ENCODE data around the gene CFAP77. TPM values are rescaled to one million over a fixed set of nuclear protein-coding genes. Genes with fewer than 3 reads are reported as not detected.

CFAP77 gene
- total and polyA plus RNA-seq, 12 donors = 0.53 to 4.3 (median 1.3) TPM

DNA sequence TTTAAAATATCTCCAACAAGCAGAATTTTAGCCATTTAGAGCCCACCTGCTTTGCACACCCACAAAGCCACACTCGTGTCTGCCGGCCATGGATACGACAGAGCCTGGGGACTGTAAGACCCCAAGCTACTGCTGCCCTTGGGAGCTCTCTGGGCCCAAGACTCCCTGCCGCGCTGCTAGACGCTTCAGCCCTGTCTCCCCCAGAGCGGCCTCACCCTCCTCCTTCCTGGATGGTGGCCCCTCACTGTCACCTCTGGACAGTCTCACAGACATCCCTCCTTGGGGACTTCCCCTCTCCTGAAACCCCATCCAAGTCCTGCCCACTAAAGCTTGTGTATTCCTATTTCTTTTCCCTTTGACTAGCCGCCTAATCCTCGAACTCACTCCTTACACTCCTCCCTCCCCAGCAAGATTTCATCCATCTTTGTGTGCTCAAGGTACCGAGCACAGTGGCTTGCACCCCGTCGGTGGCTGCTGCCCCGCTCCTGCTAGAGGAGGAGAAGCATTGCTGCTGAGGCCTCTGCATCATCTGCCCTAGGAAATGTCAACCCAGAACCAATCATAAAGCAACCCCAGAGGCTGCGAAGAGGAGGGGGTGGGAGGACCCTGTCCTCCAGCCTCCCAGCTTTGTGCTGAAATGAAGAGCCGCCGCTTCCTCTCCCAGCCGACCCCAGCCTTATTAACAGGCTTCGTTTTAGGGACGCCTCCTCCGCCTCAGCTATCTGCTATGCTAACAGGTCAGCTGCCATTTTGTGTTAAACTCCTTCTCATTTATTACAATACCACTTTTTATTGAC is 71.2 kb downstream of the CFAP77 start:
- H3K27me3 ChIP-seq = peaks cover 0 to 29% (median 15%) of the 10 kb centered on the region in 7 donors
- no peak for TF ChIP-seq CTCF (IDR thresholded peaks at IDR 0.05)

GRCh38 chr9:132482196-132482813 is 72.3 kb downstream of the CFAP77 start:
- Histone ChIP-seq H3K9me3 (no peaks in the 10 kb centered on the region), H3K4me1 (no peaks in the 10 kb centered on the region), H3K36me3 (no peaks in the 10 kb centered on the region), H3K27ac (no peak overlapping the region), H3K4me3 (no peak overlapping the region), H3K27me3 (peaks cover 0 to 39% (median 26%) of the 10 kb centered on the region in 7 donors)
- ATAC-seq (no peak), DNase-seq (no peak)
- 85 to 89% methylated on average over 17 of the region's 17 CpGs for WGBS, 2 donors
- intact Hi-C loops (cut with DNase I) = no loop called here
- no peak for TF ChIP-seq CTCF (IDR thresholded peaks at IDR 0.05)

More for the DNA sequence above, 71.2 kb downstream of the CFAP77 start:
- 62 to 64% methylated on average over 20 of the region's 20 CpGs for WGBS, 2 donors
- intact Hi-C loops (cut with DNase I) = no loop called here
- no peak overlapping the region for H3K4me3 ChIP-seq
- DNase-seq (no peak), ATAC-seq (no peak)
- H3K9me3 ChIP-seq = no peaks in the 10 kb centered on the region
- no peaks in the 10 kb centered on the region for H3K4me1 ChIP-seq
- no peaks in the 10 kb centered on the region for H3K36me3 ChIP-seq
- H3K27ac ChIP-seq = no peak overlapping the region

- ATAC-seq (no peak), DNase-seq (no peak)
- WGBS, 2 donors = 66 to 75% methylated on average over 14 of the region's 14 CpGs
- no peak for TF ChIP-seq CTCF (IDR thresholded peaks at IDR 0.05)
- Histone ChIP-seq H3K4me1 (no peaks in the 10 kb centered on the region), H3K27ac (no peak overlapping the region), H3K36me3 (no peaks in the 10 kb centered on the region), H3K27me3 (peaks cover 0 to 58% (median 54%) of the 10 kb centered on the region in 7 donors), H3K9me3 (no peaks in the 10 kb centered on the region), H3K4me3 (no peak overlapping the region)
- intact Hi-C loops (cut with DNase I) = no loop called here
These were observed 75.4 kb downstream of the CFAP77 start for GRCh38 chr9:132485393-132485792.

DNA sequence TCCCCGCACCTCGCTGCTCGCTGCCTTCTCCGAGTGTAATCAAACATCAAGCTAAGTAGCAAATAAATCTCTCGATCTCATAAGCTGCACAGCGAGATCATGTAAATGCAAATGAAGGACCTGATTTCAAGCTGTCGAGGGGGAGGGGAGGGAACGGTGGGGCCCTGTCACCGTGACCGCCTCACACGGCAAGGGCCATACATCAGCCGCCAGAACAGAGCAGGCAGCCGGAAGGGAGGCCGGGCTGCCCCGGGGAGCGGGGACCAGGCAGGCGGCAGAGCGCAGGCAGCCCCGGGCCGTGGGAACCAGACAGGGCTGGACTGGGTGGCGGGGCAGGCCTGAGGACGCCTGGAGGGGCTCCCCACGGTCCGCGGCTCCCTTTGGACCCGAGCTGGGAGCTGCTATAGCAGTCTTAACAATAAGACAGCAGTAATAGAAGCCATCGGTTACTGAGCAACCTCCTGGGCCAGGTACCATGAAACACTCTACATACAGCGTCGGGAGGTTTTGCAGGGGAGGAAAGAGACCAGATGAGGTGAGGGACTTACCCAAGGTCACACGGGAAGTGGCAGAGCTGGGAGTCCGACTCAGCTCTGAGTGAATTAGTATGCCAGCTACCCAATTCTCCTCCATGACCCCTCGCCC is 76.8 kb downstream of the CFAP77 start:
- Histone ChIP-seq H3K4me1 (no peaks in the 10 kb centered on the region), H3K9me3 (no peaks in the 10 kb centered on the region), H3K36me3 (no peaks in the 10 kb centered on the region), H3K4me3 (no peak overlapping the region), H3K27ac (no peak overlapping the region), H3K27me3 (peaks cover 0 to 54% (median 51%) of the 10 kb centered on the region in 7 donors)
- 47 to 51% methylated on average over 32 of the region's 32 CpGs for WGBS, 2 donors
- TF ChIP-seq CTCF (IDR thresholded peaks at IDR 0.05) = no peak
- ATAC-seq (no peak), DNase-seq (no peak)
- intact Hi-C loops (cut with DNase I) = no loop called here

All from heart right ventricle (tissue), 16 donors.